B cell (primary cell): ENCODE results near the gene NVL. TPM values are rescaled to one million over a fixed set of nuclear protein-coding genes. Genes with fewer than 3 reads are reported as not detected.

ENCODE experiments used
- ATAC-seq: fragments of 200-7000 bp; cut with Tn5 transposase; one replicate; pipeline ENCODE4 v1.10.0; 2021; ENCODE audit warnings: low read depth, mild to moderate bottlenecking, moderate number of reproducible peaks, moderate library complexity
- CTCF ChIA-PET: fragments of 350-600 bp; sonication (Branson Sonifier 250); formaldehyde crosslinking; loops from one replicate; lab custom pipeline; 2021; ENCODE audit warnings: antibody characterized with exemption, inconsistent platforms; lab: Charles Lee
- POLR2A ChIA-PET: fragments of 350-600 bp; sonication (Branson Sonifier 250); formaldehyde crosslinking; loops from one replicate; lab custom pipeline; 2021; ENCODE audit warnings: antibody characterized with exemption; lab: Charles Lee
- DNase-seq: peaks from one replicate; pipeline ENCODE4 v3.0.0; 2013
- H2AFZ ChIP-seq: 2 replicates; pipeline ENCODE4 v1.6.1; 2012; ENCODE audit warnings: mild to moderate bottlenecking, low read depth, low read length; ENCODE audit not compliant: insufficient read depth, poor library complexity, severe bottlenecking
- H3K27ac ChIP-seq, 2 donors: 1 replicate in 1 of 2; 2 replicates in 1 of 2; pipeline ENCODE4 v1.5.1; 2012 to 2013; ENCODE audit warnings: low read length in 2 of 2, mild to moderate bottlenecking in 2 of 2, moderate library complexity in 1 of 2
- H3K27me3 ChIP-seq, 4 experiments: fragments of 200-600 bp in 1 of 4; sonication (generic) in 1 of 4; replicated peaks in 1 of 4; 1 replicate in 2 of 4; 2 replicates in 2 of 4; pipeline versions ENCODE4 v1.6.1 to v1.7.0; 2013 to 2016; ENCODE audit warnings: low read length in 3 of 4, mild to moderate bottlenecking in 2 of 4, mixed read lengths in 1 of 4, moderate library complexity in 1 of 4; ENCODE audit not compliant: insufficient read depth in 4 of 4, control insufficient read depth in 3 of 4; ENCODE audit errors: control extremely low read depth in 1 of 4
- H3K36me3 ChIP-seq, 2 experiments: replicated peaks in 1 of 2; 1 replicate in 1 of 2; 2 replicates in 1 of 2; pipeline versions ENCODE4 v1.6.1 to v1.7.1; 2013; ENCODE audit warnings: low read length in 1 of 2; ENCODE audit not compliant: insufficient read depth in 2 of 2, control insufficient read depth in 1 of 2; ENCODE audit errors: control extremely low read depth in 1 of 2, extremely low read depth in 1 of 2
- H3K4me1 ChIP-seq, 2 donors: fragments of 200-600 bp in 1 of 2; sonication (generic) in 1 of 2; 1 replicate in 1 of 2; 2 replicates in 1 of 2; pipeline versions ENCODE4 v1.5.1 to v1.6.1; 2013 to 2017; ENCODE audit warnings: low read length in 2 of 2; ENCODE audit not compliant: control insufficient read depth in 2 of 2, insufficient read depth in 2 of 2
- H3K4me2 ChIP-seq: replicated peaks from 2 replicates; pipeline ENCODE3; 2012; ENCODE audit warnings: mild to moderate bottlenecking, low read depth, low read length; ENCODE audit not compliant: poor library complexity, severe bottlenecking
- H3K4me3 ChIP-seq, 5 experiments: fragments of 200-600 bp in 1 of 5; sonication (generic) in 1 of 5; 1 replicate in 3 of 5; 2 replicates in 2 of 5; pipeline versions ENCODE4 v1.5.1 to v1.7.0; 2011 to 2016; ENCODE audit warnings: low read length in 4 of 5, mild to moderate bottlenecking in 4 of 5, low read depth in 2 of 5, control low read depth in 1 of 5, moderate library complexity in 1 of 5; ENCODE audit not compliant: insufficient read depth in 1 of 5; ENCODE audit errors: control extremely low read depth in 1 of 5, extremely low read depth in 1 of 5
- H3K79me2 ChIP-seq: fragments of 200-600 bp; sonication (generic); one replicate; pipeline ENCODE4 v1.6.0; 2016; ENCODE audit warnings: low read length; ENCODE audit not compliant: control insufficient read depth, insufficient read depth
- H3K9ac ChIP-seq: fragments of 200-600 bp; sonication (generic); 2 replicates; pipeline ENCODE4 v1.6.1; 2017; ENCODE audit warnings: mild to moderate bottlenecking, low read length, moderate library complexity
- H3K9me3 ChIP-seq, 3 donors: one replicate each; pipeline versions ENCODE4 v1.6.1 to v1.7.1; 2013; ENCODE audit warnings: low read length in 2 of 3; ENCODE audit not compliant: control insufficient read depth in 2 of 3, insufficient read depth in 1 of 3; ENCODE audit errors: control extremely low read depth in 1 of 3
- H4K20me1 ChIP-seq: 2 replicates; pipeline ENCODE4 v1.6.0; 2012; ENCODE audit warnings: mild to moderate bottlenecking, low read length; ENCODE audit not compliant: insufficient read depth, control insufficient read depth, poor library complexity, severe bottlenecking
- H3K27ac Mint-ChIP-seq: one replicate; pipeline ENCODE4 v1.8.0; 2021; ENCODE audit warnings: mixed read lengths
- H3K27me3 Mint-ChIP-seq: one replicate; pipeline ENCODE4 v1.8.0; 2021; ENCODE audit warnings: mixed read lengths
- H3K4me1 Mint-ChIP-seq: one replicate; pipeline ENCODE4 v1.8.0; 2021; ENCODE audit warnings: mixed read lengths
- H3K4me3 Mint-ChIP-seq: one replicate; pipeline ENCODE4 v1.8.0; 2021; ENCODE audit warnings: mixed read lengths
- H3K9me3 Mint-ChIP-seq: one replicate; pipeline ENCODE4 v1.8.0; 2022; ENCODE audit warnings: mixed read lengths; ENCODE audit not compliant: insufficient read depth
- EZH2 ChIP-seq: IDR thresholded peaks from 2 replicates; pipeline ENCODE4 v1.6.1; 2012; ENCODE audit warnings: borderline replicate concordance, low read depth, mild to moderate bottlenecking, moderate library complexity, low read length; ENCODE audit not compliant: insufficient read depth, poor library complexity, severe bottlenecking
- WGBS: methylation state at CpG from one replicate; pipeline ENCODE4 v1.1.5; 2013; ENCODE audit warnings: missing lambda C conversion rate; ENCODE audit not compliant: insufficient coverage; 5-methylcytosine and 5-hydroxymethylcytosine counted together
- intact Hi-C: fragments of 100-400 bp; cut with micrococcal nuclease; formaldehyde crosslinking; loops from one replicate; pipeline ENCODE4 v1.10.0; 2022
- polyA plus RNA-seq: library from polyadenylated mRNA; depleted of rRNA; stranded (reverse); fragments of >200 nt; gene quantifications from 2 replicates; pipeline ENCODE4 v1.2.3, GENCODE V29; 2012
- total RNA-seq, 2 donors: library from RNA; stranded (reverse); fragments of 120-200 nt in 1 of 2; gene quantifications; 1 replicate in 1 of 2; 2 replicates in 1 of 2; pipeline versions ENCODE4 v1.2.3 to v1.2.4, GENCODE V29; 2013 to 2022
- TF ChIP-seq, protein P1 (sequence below): fragments of 200-600 bp; IDR thresholded peaks from one replicate; pipeline ENCODE4 v1.8.0; 2022; ENCODE audit warnings: antibody characterized with exemption, mild to moderate bottlenecking

NVL gene
- total and polyA plus RNA-seq, 2 donors (not counting 1 experiment from before 2014, with no cell fraction given) = 28.1 to 45.5 TPM

- H3K27ac Mint-ChIP-seq = no peak overlapping the region
- no peaks in the 10 kb centered on the region for H3K9me3 Mint-ChIP-seq
- no peak overlapping the region for H3K4me3 Mint-ChIP-seq
- Histone ChIP-seq H3K79me2 (no peaks in the 10 kb centered on the region), H3K9ac (no peak overlapping the region), H3K36me3 (no peaks in the 10 kb centered on the region), H3K4me1 (peaks cover 36 to 38% of the 10 kb centered on the region in 2 donors), H3K4me3 (no peak overlapping the region), H4K20me1 (no peaks in the 10 kb centered on the region), H3K27me3 (no peaks in the 10 kb centered on the region), H3K4me2 (no peak overlapping the region), H2AFZ (no peak overlapping the region), H3K9me3 (no peaks in the 10 kb centered on the region), H3K27ac (no peak overlapping the region)
- CTCF ChIA-PET = interaction anchor here (0.6 kb wide), 1 partner anchor 113 kb away, joined by 4 read pairs; no protein-coding TSS in a partner anchor
- 93% methylated on average over 4 of the region's 5 CpGs for WGBS
- intact Hi-C loops = loop anchor here (5.0 kb wide), 1 partner anchor 34 kb away; no protein-coding TSS in a partner anchor
- ATAC-seq (no peak), DNase-seq (no peak)
- POLR2A ChIA-PET = no interaction called here
- no peak for TF ChIP-seq EZH2
- TF ChIP-seq, protein P1, sequence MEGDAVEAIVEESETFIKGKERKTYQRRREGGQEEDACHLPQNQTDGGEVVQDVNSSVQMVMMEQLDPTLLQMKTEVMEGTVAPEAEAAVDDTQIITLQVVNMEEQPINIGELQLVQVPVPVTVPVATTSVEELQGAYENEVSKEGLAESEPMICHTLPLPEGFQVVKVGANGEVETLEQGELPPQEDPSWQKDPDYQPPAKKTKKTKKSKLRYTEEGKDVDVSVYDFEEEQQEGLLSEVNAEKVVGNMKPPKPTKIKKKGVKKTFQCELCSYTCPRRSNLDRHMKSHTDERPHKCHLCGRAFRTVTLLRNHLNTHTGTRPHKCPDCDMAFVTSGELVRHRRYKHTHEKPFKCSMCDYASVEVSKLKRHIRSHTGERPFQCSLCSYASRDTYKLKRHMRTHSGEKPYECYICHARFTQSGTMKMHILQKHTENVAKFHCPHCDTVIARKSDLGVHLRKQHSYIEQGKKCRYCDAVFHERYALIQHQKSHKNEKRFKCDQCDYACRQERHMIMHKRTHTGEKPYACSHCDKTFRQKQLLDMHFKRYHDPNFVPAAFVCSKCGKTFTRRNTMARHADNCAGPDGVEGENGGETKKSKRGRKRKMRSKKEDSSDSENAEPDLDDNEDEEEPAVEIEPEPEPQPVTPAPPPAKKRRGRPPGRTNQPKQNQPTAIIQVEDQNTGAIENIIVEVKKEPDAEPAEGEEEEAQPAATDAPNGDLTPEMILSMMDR = no peak
- no peaks in the 10 kb centered on the region for H3K27me3 Mint-ChIP-seq
- H3K4me1 Mint-ChIP-seq = peaks cover 40% of the 10 kb centered on the region
These were observed 128.6 kb downstream of the NVL start for GRCh38 chr1:224201383-224201782.

GRCh38 chr1:224199679-224200078, 130.3 kb downstream of the NVL start:
- H3K79me2 ChIP-seq = peaks cover 5% of the 10 kb centered on the region
- H3K27me3 ChIP-seq = no peaks in the 10 kb centered on the region
- peaks cover 20 to 22% of the 10 kb centered on the region in 2 donors for H3K4me1 ChIP-seq
- H3K4me3 ChIP-seq = no peak overlapping the region
- DNase-seq = no peak
- ChIA-PET CTCF (no interaction called here), POLR2A (interaction anchor here (0.7 kb wide), 1 partner anchor 41 kb away, joined by 3 read pairs; no protein-coding TSS in a partner anchor)
- intact Hi-C loops = loop anchor here (5.0 kb wide), 1 partner anchor 32 kb away; no protein-coding TSS in a partner anchor
- H3K36me3 ChIP-seq = peaks cover 5 to 7% of the 10 kb centered on the region in 2 experiments
- Mint-ChIP-seq H3K9me3 (no peaks in the 10 kb centered on the region), H3K4me3 (no peak overlapping the region), H3K4me1 (peaks cover 36% of the 10 kb centered on the region), H3K27ac (no peak overlapping the region), H3K27me3 (no peaks in the 10 kb centered on the region)
- no peaks in the 10 kb centered on the region for H4K20me1 ChIP-seq
- no peak overlapping the region for H3K9ac ChIP-seq
- TF ChIP-seq, protein P1 = no peak
- no peak for TF ChIP-seq EZH2
- no peaks in the 10 kb centered on the region for H3K9me3 ChIP-seq
- no peak overlapping the region for H3K4me2 ChIP-seq
- H3K27ac ChIP-seq = no peak overlapping the region
- no CpG with 5 or more reads among the region's 2 CpGs for WGBS
- H2AFZ ChIP-seq = no peak overlapping the region
- no peak for ATAC-seq
